Measurements from ENCODE around the gene LYPD6B. TPM values are rescaled to one million over a fixed set of nuclear protein-coding genes. Genes with fewer than 3 reads are reported as not detected.

The LYPD6B gene
- total RNA-seq, 2 donors from 2014 or later: 9.3 to 9.9 TPM

- no peak overlapping the region for H3K27ac ChIP-seq
- H3K4me3 ChIP-seq: no peak overlapping the region
- DNase-seq (no peak), ATAC-seq (no peak)
- H3K9me3 ChIP-seq: no peaks in the 10 kb centered on the region
- no peaks in the 10 kb centered on the region for H3K27me3 ChIP-seq
- H3K4me1 ChIP-seq: peaks cover 16% of the 10 kb centered on the region
- intact Hi-C loops (cut with DNase I): no loop called here
- TF ChIP-seq POLR2A (IDR thresholded peaks at IDR 0.05) (no peak), CTCF (IDR thresholded peaks at IDR 0.05) (no peak)
- no peaks in the 10 kb centered on the region for H3K36me3 ChIP-seq (replicated peaks in 1 of 2; ENCODE audit: insufficient read depth in 1 of 2, low read depth in 2 of 2)
Observed at GRCh38 chr2:149164827-149165226, 126.3 kb downstream of the LYPD6B start.

- Histone ChIP-seq H3K27ac (no peak overlapping the region), H3K9me3 (no peaks in the 10 kb centered on the region), H3K4me3 (no peak overlapping the region), H3K4me1 (peaks cover 33% of the 10 kb centered on the region), H3K27me3 (no peaks in the 10 kb centered on the region), H3K36me3 (replicated peaks in 1 of 2; ENCODE audit: insufficient read depth in 1 of 2, low read depth in 2 of 2) (no peaks in the 10 kb centered on the region)
- TF ChIP-seq CTCF (IDR thresholded peaks at IDR 0.05): no peak
- no peak for TF ChIP-seq POLR2A (IDR thresholded peaks at IDR 0.05)
- ATAC-seq (no peak), DNase-seq (no peak)
- WGBS, 2 donors: 65 to 71% methylated on average over 5 of the region's 5 CpGs
- intact Hi-C loops (cut with DNase I): no loop called here
Observed at GRCh38 chr2:149167001-149167780, 128.7 kb downstream of the LYPD6B start.

DNA sequence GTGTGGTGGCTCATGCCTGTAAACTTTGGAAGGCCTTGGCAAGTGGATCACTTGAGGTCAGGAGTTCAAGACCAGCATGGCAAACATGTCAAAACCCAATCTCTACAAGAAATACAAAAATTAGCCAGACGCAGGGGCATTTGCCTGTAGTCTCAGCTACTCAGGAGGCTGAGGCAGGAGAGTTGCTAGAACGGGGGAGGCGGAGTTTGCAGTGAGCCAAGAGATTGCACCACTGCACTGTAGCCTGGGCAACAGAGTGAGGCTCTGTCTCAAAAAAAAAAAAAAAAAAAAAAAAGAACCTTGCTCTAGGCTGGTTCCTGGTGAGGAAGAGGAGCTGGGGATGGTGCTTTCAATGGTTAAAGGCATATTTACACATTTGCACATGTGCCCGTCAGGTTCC, 129.4 kb downstream of the LYPD6B start:
- no peak overlapping the region for H3K27ac ChIP-seq
- ATAC-seq: no peak
- no peak overlapping the region for H3K4me3 ChIP-seq
- WGBS, 2 donors: 68 to 74% methylated on average over 4 of the region's 4 CpGs
- peak in 1 of 4 donors; percentile 24 for DNase-seq
- H3K27me3 ChIP-seq: no peaks in the 10 kb centered on the region
- no peaks in the 10 kb centered on the region for H3K9me3 ChIP-seq
- H3K4me1 ChIP-seq: peaks cover 33% of the 10 kb centered on the region
- H3K36me3 ChIP-seq (replicated peaks in 1 of 2; ENCODE audit: insufficient read depth in 1 of 2, low read depth in 2 of 2): no peaks in the 10 kb centered on the region
- TF ChIP-seq CTCF (IDR thresholded peaks at IDR 0.05): no peak
- TF ChIP-seq POLR2A (IDR thresholded peaks at IDR 0.05): no peak
- intact Hi-C loops (cut with DNase I): no loop called here

- DNase-seq: peak; percentile 31 to 67 (median 59)
- TF ChIP-seq CTCF (IDR thresholded peaks at IDR 0.05): no peak
- TF ChIP-seq POLR2A (IDR thresholded peaks at IDR 0.05): no peak
- intact Hi-C loops (cut with DNase I): no loop called here
- H3K9me3 ChIP-seq: no peaks in the 10 kb centered on the region
- peak overlapping the region in 3 of 4 donors; percentile 42 to 73 (median 69) for H3K27ac ChIP-seq
- ATAC-seq: peak; percentile 92
- no peaks in the 10 kb centered on the region for H3K36me3 ChIP-seq (replicated peaks in 1 of 2; ENCODE audit: insufficient read depth in 1 of 2, low read depth in 2 of 2)
- 18 to 22% methylated on average over 4 of the region's 4 CpGs for WGBS, 2 donors
- H3K27me3 ChIP-seq: no peaks in the 10 kb centered on the region
- H3K4me3 ChIP-seq: no peak overlapping the region
- H3K4me1 ChIP-seq: peaks cover 33% of the 10 kb centered on the region
Observed at GRCh38 chr2:149169656-149170055, 131.2 kb downstream of the LYPD6B start.

DNA sequence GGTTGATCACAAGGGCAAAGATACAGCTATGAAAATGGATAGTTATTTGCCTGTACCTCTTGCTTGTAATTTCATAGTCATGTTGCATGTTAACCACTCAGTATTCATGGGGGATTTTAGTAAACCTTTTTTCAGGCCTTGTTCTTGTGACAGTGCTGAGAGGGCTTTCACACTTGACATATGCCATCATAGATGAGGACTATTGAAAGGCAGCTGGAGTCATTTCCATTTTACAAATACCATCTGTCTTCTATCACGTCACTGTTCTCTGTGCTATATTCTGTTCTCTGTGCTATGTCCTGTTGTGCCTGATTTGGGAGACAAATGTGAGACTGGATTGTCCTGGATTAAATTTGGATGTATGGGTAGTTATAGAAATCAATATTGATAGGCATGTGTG, 131.7 kb downstream of the LYPD6B start:
- Histone ChIP-seq H3K4me1 (peaks cover 33% of the 10 kb centered on the region), H3K4me3 (no peak overlapping the region), H3K27me3 (no peaks in the 10 kb centered on the region), H3K9me3 (no peaks in the 10 kb centered on the region), H3K27ac (peak overlapping the region in 3 of 4 donors; percentile 42 to 73 (median 69)), H3K36me3 (replicated peaks in 1 of 2; ENCODE audit: insufficient read depth in 1 of 2, low read depth in 2 of 2) (no peaks in the 10 kb centered on the region)
- 75 to 81% methylated on average over 1 of the region's 1 CpG for WGBS, 2 donors
- intact Hi-C loops (cut with DNase I): no loop called here
- ATAC-seq: no peak
- TF ChIP-seq POLR2A (IDR thresholded peaks at IDR 0.05): no peak
- TF ChIP-seq CTCF (IDR thresholded peaks at IDR 0.05): no peak
- no peak for DNase-seq

All from body of pancreas (tissue), 4 donors.